ENCODE measurements around the gene ABCF3. TPM values are rescaled to one million over a fixed set of nuclear protein-coding genes. Genes with fewer than 3 reads are reported as not detected.

ABCF3 gene
- total and polyA plus RNA-seq, 2 experiments from 2014 or later, result 47.8 to 59.1 TPM

GRCh38 chr3:184211718-184212117, 25.7 kb downstream of the ABCF3 start:
- WGBS, 2 experiments (ENCODE audit: low coverage in 1 of 2, low lambda C conversion rate in 2 of 2, missing lambda C conversion rate in 2 of 2), result 24 to 26% methylated on average over 5 of the region's 5 CpGs
- TF ChIP-seq EZH2phosphoT487 (IDR thresholded peaks at IDR 0.05; ENCODE audit: insufficient read depth, low read depth), result no peak
- TF ChIP-seq EZH2 (IDR thresholded peaks at IDR 0.05; ENCODE audit: insufficient read depth, poor library complexity, severe bottlenecking), result no peak
- Histone ChIP-seq H3K9me3 (ENCODE audit: low read depth) (no peaks in the 10 kb centered on the region), H3K27me3 (replicated peaks; ENCODE audit: insufficient read depth) (peaks cover 6% of the 10 kb centered on the region; the same call in 1 of the 2 replicates), H3K9me2 (ENCODE audit: insufficient read depth) (no peaks in the 10 kb centered on the region), H3K27ac (no peak overlapping the region), H4K20me1 (ENCODE audit: insufficient read depth) (no peaks in the 10 kb centered on the region), H3K79me2 (ENCODE audit: insufficient read depth) (no peaks in the 10 kb centered on the region), H3K36me3 (ENCODE audit: low read depth) (no peaks in the 10 kb centered on the region), H3K9ac (no peak overlapping the region), H3K4me1 (ENCODE audit: insufficient read depth) (no peaks in the 10 kb centered on the region), H3K4me3 (no peak overlapping the region), H3F3A (ENCODE audit: insufficient read depth) (no peaks in the 10 kb centered on the region), H3K4me2 (ENCODE audit: unreplicated experiment) (no peak overlapping the region), H2AFZ (no peak overlapping the region)
- DNase-seq, result no peak
- in situ Hi-C loops (cut with MboI), result no loop called here

GRCh38 chr3:184218814-184219213, 32.8 kb downstream of the ABCF3 start:
- Histone ChIP-seq H4K20me1 (ENCODE audit: insufficient read depth) (no peaks in the 10 kb centered on the region), H3K79me2 (ENCODE audit: insufficient read depth) (no peaks in the 10 kb centered on the region), H3K4me3 (no peak overlapping the region), H2AFZ (no peak overlapping the region), H3K9me3 (ENCODE audit: low read depth) (no peaks in the 10 kb centered on the region), H3F3A (ENCODE audit: insufficient read depth) (no peaks in the 10 kb centered on the region), H3K9me2 (ENCODE audit: insufficient read depth) (no peaks in the 10 kb centered on the region), H3K9ac (no peak overlapping the region), H3K36me3 (ENCODE audit: low read depth) (no peaks in the 10 kb centered on the region), H3K27me3 (replicated peaks; ENCODE audit: insufficient read depth) (no peaks in the 10 kb centered on the region), H3K4me2 (ENCODE audit: unreplicated experiment) (no peak overlapping the region), H3K4me1 (ENCODE audit: insufficient read depth) (no peaks in the 10 kb centered on the region), H3K27ac (no peak overlapping the region)
- WGBS, 2 experiments (ENCODE audit: low coverage in 1 of 2, low lambda C conversion rate in 2 of 2, missing lambda C conversion rate in 2 of 2), result 28 to 31% methylated on average over 4 of the region's 4 CpGs
- in situ Hi-C loops (cut with MboI), result no loop called here
- TF ChIP-seq EZH2phosphoT487 (IDR thresholded peaks at IDR 0.05; ENCODE audit: insufficient read depth, low read depth), result no peak
- TF ChIP-seq EZH2 (IDR thresholded peaks at IDR 0.05; ENCODE audit: insufficient read depth, poor library complexity, severe bottlenecking), result no peak
- DNase-seq, result no peak

- TF ChIP-seq EZH2 (IDR thresholded peaks at IDR 0.05; ENCODE audit: insufficient read depth, poor library complexity, severe bottlenecking), result no peak
- no peak for TF ChIP-seq EZH2phosphoT487 (IDR thresholded peaks at IDR 0.05; ENCODE audit: insufficient read depth, low read depth)
- DNase-seq, result no peak
- Histone ChIP-seq H3K9me2 (ENCODE audit: insufficient read depth) (no peaks in the 10 kb centered on the region), H2AFZ (no peak overlapping the region), H3F3A (ENCODE audit: insufficient read depth) (no peaks in the 10 kb centered on the region), H3K4me1 (ENCODE audit: insufficient read depth) (no peaks in the 10 kb centered on the region), H3K27me3 (replicated peaks; ENCODE audit: insufficient read depth) (peaks cover 13% of the 10 kb centered on the region), H3K9me3 (ENCODE audit: low read depth) (no peaks in the 10 kb centered on the region), H4K20me1 (ENCODE audit: insufficient read depth) (no peaks in the 10 kb centered on the region), H3K27ac (no peak overlapping the region), H3K36me3 (ENCODE audit: low read depth) (no peaks in the 10 kb centered on the region), H3K79me2 (ENCODE audit: insufficient read depth) (no peaks in the 10 kb centered on the region), H3K9ac (no peak overlapping the region), H3K4me2 (ENCODE audit: unreplicated experiment) (no peak overlapping the region), H3K4me3 (no peak overlapping the region)
- in situ Hi-C loops (cut with MboI), result no loop called here
- 72 to 77% methylated on average over 3 of the region's 3 CpGs for WGBS, 2 experiments (ENCODE audit: low coverage in 1 of 2, low lambda C conversion rate in 2 of 2, missing lambda C conversion rate in 2 of 2)
These were observed 36.5 kb downstream of the ABCF3 start for GRCh38 chr3:184222521-184222920.

GRCh38 chr3:184223946-184224345, 37.9 kb downstream of the ABCF3 start:
- in situ Hi-C loops (cut with MboI), result no loop called here
- H3K9ac ChIP-seq, result no peak overlapping the region
- H3K27me3 ChIP-seq (replicated peaks; ENCODE audit: insufficient read depth), result peaks cover 25% of the 10 kb centered on the region
- no peak overlapping the region for H3K4me2 ChIP-seq (ENCODE audit: unreplicated experiment)
- no peaks in the 10 kb centered on the region for H4K20me1 ChIP-seq (ENCODE audit: insufficient read depth)
- H3K9me3 ChIP-seq (ENCODE audit: low read depth), result no peaks in the 10 kb centered on the region
- no peak overlapping the region for H3K4me3 ChIP-seq
- H3K36me3 ChIP-seq (ENCODE audit: low read depth), result no peaks in the 10 kb centered on the region
- H3K4me1 ChIP-seq (ENCODE audit: insufficient read depth), result no peaks in the 10 kb centered on the region
- no peak overlapping the region for H2AFZ ChIP-seq
- TF ChIP-seq EZH2 (IDR thresholded peaks at IDR 0.05; ENCODE audit: insufficient read depth, poor library complexity, severe bottlenecking), result no peak
- no peak for TF ChIP-seq EZH2phosphoT487 (IDR thresholded peaks at IDR 0.05; ENCODE audit: insufficient read depth, low read depth)
- H3K79me2 ChIP-seq (ENCODE audit: insufficient read depth), result no peaks in the 10 kb centered on the region
- no peaks in the 10 kb centered on the region for H3F3A ChIP-seq (ENCODE audit: insufficient read depth)
- H3K27ac ChIP-seq, result no peak overlapping the region
- no peak for DNase-seq
- no peaks in the 10 kb centered on the region for H3K9me2 ChIP-seq (ENCODE audit: insufficient read depth)
- 63 to 66% methylated on average over 3 of the region's 3 CpGs for WGBS, 2 experiments (ENCODE audit: low coverage in 1 of 2, low lambda C conversion rate in 2 of 2, missing lambda C conversion rate in 2 of 2)

- WGBS, 2 experiments (ENCODE audit: low coverage in 1 of 2, low lambda C conversion rate in 2 of 2, missing lambda C conversion rate in 2 of 2), result 25 to 44% methylated on average over 2 of the region's 2 CpGs
- Histone ChIP-seq H3K27ac (no peak overlapping the region), H3K79me2 (ENCODE audit: insufficient read depth) (no peaks in the 10 kb centered on the region), H4K20me1 (ENCODE audit: insufficient read depth) (no peaks in the 10 kb centered on the region), H3K4me1 (ENCODE audit: insufficient read depth) (no peaks in the 10 kb centered on the region), H3K9ac (no peak overlapping the region), H3K9me3 (ENCODE audit: low read depth) (no peaks in the 10 kb centered on the region), H3K36me3 (ENCODE audit: low read depth) (no peaks in the 10 kb centered on the region), H3K27me3 (replicated peaks; ENCODE audit: insufficient read depth) (peaks cover 52% of the 10 kb centered on the region), H3K9me2 (ENCODE audit: insufficient read depth) (no peaks in the 10 kb centered on the region), H2AFZ (no peak overlapping the region), H3F3A (ENCODE audit: insufficient read depth) (no peaks in the 10 kb centered on the region), H3K4me3 (no peak overlapping the region), H3K4me2 (ENCODE audit: unreplicated experiment) (no peak overlapping the region)
- no peak for TF ChIP-seq EZH2phosphoT487 (IDR thresholded peaks at IDR 0.05; ENCODE audit: insufficient read depth, low read depth)
- TF ChIP-seq EZH2 (IDR thresholded peaks at IDR 0.05; ENCODE audit: insufficient read depth, poor library complexity, severe bottlenecking), result no peak
- peak; percentile 51 for DNase-seq
- in situ Hi-C loops (cut with MboI), result no loop called here
These were observed 41.5 kb downstream of the ABCF3 start for GRCh38 chr3:184227481-184227935.
